Nephron (organoid): ENCODE data around the gene THADA.

Source experiments
- H3K27ac Mint-ChIP-seq, 3 experiments: 2 replicates each; pipeline ENCODE4 v1.8.0; 2020; ENCODE audit warnings: mixed read lengths in 3 of 3, mild to moderate bottlenecking in 2 of 3, moderate library complexity in 1 of 3
- H3K27me3 Mint-ChIP-seq: 2 replicates; pipeline ENCODE4 v1.8.0; 2021; ENCODE audit warnings: low read depth, mild to moderate bottlenecking, moderate library complexity, mixed read lengths
- H3K36me3 Mint-ChIP-seq: 2 replicates; pipeline ENCODE4 v1.8.0; 2020; ENCODE audit warnings: low read depth, mixed read lengths
- H3K4me1 Mint-ChIP-seq: 2 replicates; pipeline ENCODE4 v1.8.0; 2020; ENCODE audit warnings: mixed read lengths
- H3K4me3 Mint-ChIP-seq, 3 experiments: 2 replicates each; pipeline ENCODE4 v1.8.0; 2020; ENCODE audit warnings: mild to moderate bottlenecking in 3 of 3, mixed read lengths in 3 of 3, moderate library complexity in 2 of 3
- H3K9me3 Mint-ChIP-seq: 2 replicates; pipeline ENCODE4 v1.8.0; 2020; ENCODE audit warnings: mixed read lengths
- TF ChIP-seq, protein P1 (sequence below), 3 experiments: fragments of 200-600 bp; sonication (generic); IDR thresholded peaks; one replicate each; pipeline ENCODE4 v1.5.0; 2021; ENCODE audit warnings: antibody characterized with exemption in 3 of 3; ENCODE audit not compliant: unreplicated experiment in 3 of 3

Gene THADA

DNA sequence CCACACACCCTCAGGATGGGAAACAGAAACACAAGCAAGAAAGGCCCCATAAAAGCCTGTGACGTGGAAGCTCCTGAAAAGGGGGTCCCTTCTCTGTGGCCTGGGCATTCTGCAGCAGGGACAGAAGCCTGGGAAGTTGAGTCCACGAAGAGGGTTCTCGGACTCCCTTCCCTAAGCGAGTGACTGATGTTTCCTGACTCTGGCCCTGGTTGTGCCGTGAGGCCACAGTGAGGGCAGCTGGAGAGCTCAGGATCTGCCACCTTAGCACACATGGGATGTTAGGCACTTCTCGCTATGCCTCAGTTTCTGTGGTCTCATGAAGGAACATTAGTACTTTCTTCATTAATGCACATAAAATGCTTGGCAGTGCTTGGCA, 282.2 kb downstream of the THADA start:
- peak overlapping the region; percentile 93 to 96 (median 94) for H3K27ac Mint-ChIP-seq
- H3K27me3 Mint-ChIP-seq: no peaks in the 10 kb centered on the region
- no peaks in the 10 kb centered on the region for H3K9me3 Mint-ChIP-seq
- H3K4me1 Mint-ChIP-seq: peaks cover 51% of the 10 kb centered on the region
- TF ChIP-seq, protein P1, sequence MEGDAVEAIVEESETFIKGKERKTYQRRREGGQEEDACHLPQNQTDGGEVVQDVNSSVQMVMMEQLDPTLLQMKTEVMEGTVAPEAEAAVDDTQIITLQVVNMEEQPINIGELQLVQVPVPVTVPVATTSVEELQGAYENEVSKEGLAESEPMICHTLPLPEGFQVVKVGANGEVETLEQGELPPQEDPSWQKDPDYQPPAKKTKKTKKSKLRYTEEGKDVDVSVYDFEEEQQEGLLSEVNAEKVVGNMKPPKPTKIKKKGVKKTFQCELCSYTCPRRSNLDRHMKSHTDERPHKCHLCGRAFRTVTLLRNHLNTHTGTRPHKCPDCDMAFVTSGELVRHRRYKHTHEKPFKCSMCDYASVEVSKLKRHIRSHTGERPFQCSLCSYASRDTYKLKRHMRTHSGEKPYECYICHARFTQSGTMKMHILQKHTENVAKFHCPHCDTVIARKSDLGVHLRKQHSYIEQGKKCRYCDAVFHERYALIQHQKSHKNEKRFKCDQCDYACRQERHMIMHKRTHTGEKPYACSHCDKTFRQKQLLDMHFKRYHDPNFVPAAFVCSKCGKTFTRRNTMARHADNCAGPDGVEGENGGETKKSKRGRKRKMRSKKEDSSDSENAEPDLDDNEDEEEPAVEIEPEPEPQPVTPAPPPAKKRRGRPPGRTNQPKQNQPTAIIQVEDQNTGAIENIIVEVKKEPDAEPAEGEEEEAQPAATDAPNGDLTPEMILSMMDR (IDR thresholded peaks at IDR 0.05; ENCODE audit: unreplicated experiment in 3 of 3): no peak
- no peak overlapping the region for H3K4me3 Mint-ChIP-seq
- H3K36me3 Mint-ChIP-seq: no peaks in the 10 kb centered on the region

- TF ChIP-seq, protein P1 (IDR thresholded peaks at IDR 0.05; ENCODE audit: unreplicated experiment in 3 of 3): no peak
- Mint-ChIP-seq H3K4me3 (peak overlapping the region in 1 of 3 experiments; percentile 13), H3K27me3 (no peaks in the 10 kb centered on the region), H3K36me3 (no peaks in the 10 kb centered on the region), H3K4me1 (peaks cover 51% of the 10 kb centered on the region), H3K27ac (peak overlapping the region; percentile 93 to 96 (median 94)), H3K9me3 (no peaks in the 10 kb centered on the region)
Observed at GRCh38 chr2:43312755-43313641, 282.8 kb downstream of the THADA start.

- no peaks in the 10 kb centered on the region for H3K36me3 Mint-ChIP-seq
- H3K27me3 Mint-ChIP-seq: no peaks in the 10 kb centered on the region
- H3K9me3 Mint-ChIP-seq: no peaks in the 10 kb centered on the region
- H3K27ac Mint-ChIP-seq: peak overlapping the region; percentile 93 to 96 (median 94)
- TF ChIP-seq, protein P1 (IDR thresholded peaks at IDR 0.05; ENCODE audit: unreplicated experiment in 3 of 3): no peak
- no peak overlapping the region for H3K4me3 Mint-ChIP-seq
- H3K4me1 Mint-ChIP-seq: peaks cover 54% of the 10 kb centered on the region
Observed at GRCh38 chr2:43311276-43311675, 284.6 kb downstream of the THADA start.

DNA sequence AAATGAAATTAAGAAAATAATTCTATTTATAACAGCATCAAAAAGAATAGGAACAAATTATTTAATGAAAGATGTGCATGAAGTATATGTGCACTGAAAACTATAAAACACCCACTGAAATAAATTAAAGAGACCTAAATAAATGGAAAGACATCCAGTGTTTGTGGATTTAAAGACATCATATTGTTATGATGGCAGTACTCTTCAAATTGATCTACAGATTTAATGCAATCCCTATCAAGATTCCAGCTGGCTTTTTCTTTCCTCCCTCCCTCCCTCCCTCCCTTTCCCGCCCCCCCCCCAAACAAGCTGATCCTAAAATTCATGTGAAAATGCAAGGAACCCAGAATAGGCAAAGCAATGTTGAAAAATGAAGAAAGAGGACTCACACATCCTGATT, 285.9 kb downstream of the THADA start:
- Mint-ChIP-seq H3K27me3 (no peaks in the 10 kb centered on the region), H3K27ac (peak overlapping the region in 2 of 3 experiments; percentile 31 to 96), H3K4me1 (peaks cover 56% of the 10 kb centered on the region), H3K36me3 (no peaks in the 10 kb centered on the region), H3K9me3 (no peaks in the 10 kb centered on the region), H3K4me3 (no peak overlapping the region)
- TF ChIP-seq, protein P1 (IDR thresholded peaks at IDR 0.05; ENCODE audit: unreplicated experiment in 3 of 3): no peak

GRCh38 chr2:43307973-43308372, 287.9 kb downstream of the THADA start:
- H3K9me3 Mint-ChIP-seq: no peaks in the 10 kb centered on the region
- no peak overlapping the region for H3K4me3 Mint-ChIP-seq
- no peaks in the 10 kb centered on the region for H3K27me3 Mint-ChIP-seq
- TF ChIP-seq, protein P1 (IDR thresholded peaks at IDR 0.05; ENCODE audit: unreplicated experiment in 3 of 3): no peak
- H3K36me3 Mint-ChIP-seq: no peaks in the 10 kb centered on the region
- peaks cover 47% of the 10 kb centered on the region for H3K4me1 Mint-ChIP-seq
- H3K27ac Mint-ChIP-seq: no peak overlapping the region

DNA sequence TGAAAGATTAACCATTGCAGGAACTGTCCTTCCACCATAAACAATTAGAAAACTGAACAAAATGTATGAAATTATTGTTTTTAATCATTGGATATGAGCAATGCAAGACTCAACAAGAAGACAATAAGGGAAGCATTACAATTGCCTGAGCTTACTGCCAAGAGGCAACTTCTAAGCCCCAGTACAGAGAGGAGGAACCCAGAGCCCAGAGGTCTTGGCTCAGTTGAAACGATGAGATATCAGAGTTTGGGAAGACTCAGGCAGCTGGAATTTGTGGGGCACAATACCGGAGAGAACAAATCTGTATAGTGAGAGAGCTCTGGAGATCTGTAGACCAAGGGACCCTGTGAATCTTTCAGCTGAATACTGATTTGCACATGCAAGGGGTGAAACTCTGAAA, 288.8 kb downstream of the THADA start:
- Mint-ChIP-seq H3K4me1 (peaks cover 41% of the 10 kb centered on the region), H3K36me3 (no peaks in the 10 kb centered on the region)

More for the DNA sequence above, 288.8 kb downstream of the THADA start:
- TF ChIP-seq, protein P1 (IDR thresholded peaks at IDR 0.05; ENCODE audit: unreplicated experiment in 3 of 3): no peak
- Mint-ChIP-seq H3K9me3 (no peaks in the 10 kb centered on the region), H3K4me3 (no peak overlapping the region), H3K27ac (peak overlapping the region in 1 of 3 experiments; percentile 31), H3K27me3 (no peaks in the 10 kb centered on the region)
